Measurements from ENCODE around the gene PDE6D.
"Not testable (repeated sequence)": the region's sequence is repeated elsewhere in the genome, so short reads cannot be mapped to it uniquely, and the experiment has no call there.

PDE6D gene

DNA sequence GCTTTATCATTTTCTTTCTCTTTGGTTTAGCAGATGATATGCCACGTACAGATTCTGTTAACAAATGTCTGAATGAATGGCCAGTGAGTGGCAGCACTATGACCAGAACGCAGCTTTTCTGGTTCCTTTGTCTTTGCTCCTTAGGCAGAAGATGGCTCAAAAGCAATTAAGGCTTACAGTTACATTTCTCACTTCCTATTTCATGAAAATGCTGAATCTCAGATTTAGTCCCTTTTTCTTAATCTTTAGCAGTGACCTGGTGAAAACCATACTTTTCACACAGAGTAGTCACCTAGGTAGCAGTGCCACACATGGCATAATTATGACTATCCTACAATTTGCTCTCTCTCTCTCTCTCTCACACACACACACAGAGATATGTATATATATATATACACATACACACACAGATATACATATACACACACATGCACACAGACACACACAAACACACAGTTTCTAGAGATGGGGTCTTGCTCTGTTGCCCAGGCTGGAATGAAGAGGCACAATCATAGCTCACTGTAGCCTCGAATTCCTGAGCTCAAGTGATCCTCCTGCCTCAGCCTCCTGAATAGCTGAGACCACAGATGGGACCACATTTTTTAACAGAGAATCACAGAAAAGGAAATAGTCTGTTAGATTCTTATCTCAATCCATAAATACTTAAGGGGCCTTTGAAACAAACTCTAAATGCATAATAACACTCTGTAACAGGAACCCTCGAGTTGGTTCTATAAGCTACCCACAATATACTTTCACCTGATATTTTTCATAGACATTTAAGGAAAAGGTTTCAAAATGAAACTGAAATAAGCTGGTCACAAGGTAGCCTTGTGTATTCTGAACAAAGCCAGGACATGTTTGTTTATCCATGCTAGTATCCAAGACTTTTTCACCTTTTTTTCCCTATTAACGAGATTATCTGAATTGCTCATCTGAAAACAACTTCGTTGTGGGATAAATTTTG lies 11.6 kb downstream of the PDE6D start:
- DNase-seq = no peak

DNA sequence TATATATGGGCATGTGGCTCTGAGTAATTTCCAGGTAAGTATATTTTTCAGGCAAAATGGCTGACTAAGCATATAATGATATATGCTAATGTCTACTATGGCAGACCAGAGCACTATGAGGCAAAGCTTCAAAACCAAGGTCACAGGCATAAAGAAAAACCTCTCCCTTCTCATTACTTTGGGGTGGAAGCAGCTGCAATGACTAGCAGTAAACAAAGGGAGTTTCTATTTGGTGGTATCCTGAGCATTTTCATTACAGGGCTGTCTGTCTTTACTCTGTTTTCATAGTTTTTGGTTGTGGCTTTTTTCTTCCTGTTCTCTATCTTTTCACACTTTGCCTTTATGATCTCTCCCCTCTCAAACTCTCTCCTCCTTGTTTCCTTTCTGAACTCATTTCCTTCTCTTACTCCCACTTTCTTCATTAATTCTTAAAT lies 15.6 kb downstream of the PDE6D start:
- no peak for DNase-seq

- no peak for DNase-seq
Observed at GRCh38 chr2:231764760-231765159, 16.3 kb downstream of the PDE6D start.

GRCh38 chr2:231764124-231764523 lies 17.0 kb downstream of the PDE6D start:
- no peak for DNase-seq

- no peak for DNase-seq
Observed at GRCh38 chr2:231761735-231762134, 19.3 kb downstream of the PDE6D start.

DNA sequence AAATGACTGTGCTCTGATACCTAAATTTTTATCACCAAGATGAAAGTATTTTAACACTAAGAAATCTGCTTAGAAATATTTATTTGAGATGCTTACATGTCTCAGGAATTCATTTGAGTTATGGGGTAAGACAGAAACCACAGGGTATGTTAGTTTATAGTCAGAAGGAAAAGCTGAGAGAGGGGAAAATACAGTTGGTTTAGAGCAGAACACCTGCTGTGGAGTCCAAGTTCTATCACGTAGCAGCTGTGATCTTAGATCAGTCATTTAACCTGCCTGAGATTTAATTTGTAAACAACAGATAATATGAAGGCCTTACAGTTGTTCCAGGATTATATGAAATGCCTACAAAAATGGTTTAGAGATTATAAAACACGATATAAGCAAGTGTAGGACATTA lies 29.0 kb downstream of the PDE6D start:
- no peak for DNase-seq

DNA sequence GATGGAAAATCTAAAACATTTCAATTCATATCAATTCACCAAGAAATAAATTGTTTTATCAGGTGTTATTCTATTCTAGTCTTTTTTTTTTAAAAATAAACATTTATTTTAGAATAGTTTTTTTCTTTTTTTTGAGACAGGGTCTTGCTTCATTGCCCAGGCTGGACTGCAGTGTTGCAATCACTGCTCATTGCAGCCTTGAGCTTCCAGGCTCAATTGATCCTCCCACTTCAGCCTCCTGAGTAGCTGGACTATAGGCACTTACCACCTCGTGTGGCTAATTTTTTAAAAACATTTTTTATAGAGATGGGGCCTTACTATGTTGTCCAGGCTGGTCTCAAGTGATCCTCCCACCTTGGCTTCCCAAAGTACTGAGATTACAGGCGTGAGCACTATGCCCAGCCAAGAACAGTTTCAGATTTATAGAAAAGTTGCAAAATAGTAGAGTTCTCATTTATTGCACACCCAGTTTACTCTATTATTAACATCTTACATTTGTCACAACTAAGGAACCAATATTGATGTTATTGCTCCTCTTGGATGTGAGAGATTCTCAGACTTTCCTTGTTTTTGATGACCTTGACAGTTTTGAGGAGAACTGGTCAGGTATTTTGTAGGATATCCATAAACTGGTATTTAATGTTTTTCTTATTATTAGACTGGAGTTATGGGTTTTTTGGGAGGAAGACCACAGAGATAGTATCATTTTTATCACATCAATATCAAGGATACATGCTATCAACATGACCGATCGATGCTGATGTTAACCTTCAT lies 29.9 kb downstream of the PDE6D start:
- DNase-seq = no peak

GRCh38 chr2:231749016-231749415 lies 32.1 kb downstream of the PDE6D start:
- not testable (repeated sequence) for DNase-seq

GRCh38 chr2:231748153-231748896 lies 32.8 kb downstream of the PDE6D start:
- DNase-seq = not testable (repeated sequence)

- DNase-seq = no peak
Observed at GRCh38 chr2:231745303-231746038, 35.6 kb downstream of the PDE6D start.

GRCh38 chr2:231743376-231744116 lies 37.5 kb downstream of the PDE6D start:
- DNase-seq = no peak

GRCh38 chr2:231737761-231738160 lies 43.3 kb downstream of the PDE6D start:
- no peak for DNase-seq

- no peak for DNase-seq
Observed at GRCh38 chr2:231732604-231733003, 48.5 kb downstream of the PDE6D start.

DNA sequence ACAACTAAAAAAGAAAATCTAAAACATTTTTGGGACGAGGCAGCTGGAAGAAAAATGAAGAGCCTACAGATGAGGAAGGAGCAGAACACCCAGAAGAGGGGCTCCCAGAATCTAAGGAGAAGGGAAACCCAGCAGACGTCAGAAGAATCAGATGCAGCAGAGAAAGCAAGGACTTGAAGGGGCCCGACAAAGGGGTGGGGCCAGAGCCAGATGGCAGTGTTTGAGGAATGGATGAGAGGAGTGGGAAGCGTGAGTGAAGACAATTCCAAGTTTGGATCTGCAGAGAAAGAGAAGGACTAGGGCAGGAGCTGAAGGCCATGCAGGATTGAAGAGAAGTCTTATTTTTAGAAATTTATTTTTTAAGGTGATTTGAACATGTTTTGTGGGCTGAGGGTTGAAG lies 53.5 kb downstream of the PDE6D start:
- no peak for DNase-seq

DNA sequence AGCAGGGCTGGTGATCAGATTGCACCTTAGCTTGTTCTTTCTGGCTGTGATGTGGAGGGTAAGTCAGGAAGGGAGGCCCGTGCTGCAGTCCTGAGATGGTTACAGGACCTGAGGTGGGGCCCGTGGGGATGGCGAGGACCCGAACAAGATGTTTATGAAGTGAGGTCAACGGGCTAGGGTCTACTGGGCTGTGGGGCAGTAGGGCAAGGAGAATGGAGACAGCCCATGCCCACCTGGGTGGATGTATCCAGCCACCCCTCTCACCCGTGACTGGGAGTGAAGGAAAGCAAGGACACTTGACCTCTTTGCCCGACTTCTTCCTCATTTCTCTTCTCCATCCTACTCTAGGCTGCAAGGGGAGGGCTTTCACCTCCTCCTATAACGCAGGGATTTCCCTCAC lies 54.8 kb downstream of the PDE6D start:
- DNase-seq = no peak

DNA sequence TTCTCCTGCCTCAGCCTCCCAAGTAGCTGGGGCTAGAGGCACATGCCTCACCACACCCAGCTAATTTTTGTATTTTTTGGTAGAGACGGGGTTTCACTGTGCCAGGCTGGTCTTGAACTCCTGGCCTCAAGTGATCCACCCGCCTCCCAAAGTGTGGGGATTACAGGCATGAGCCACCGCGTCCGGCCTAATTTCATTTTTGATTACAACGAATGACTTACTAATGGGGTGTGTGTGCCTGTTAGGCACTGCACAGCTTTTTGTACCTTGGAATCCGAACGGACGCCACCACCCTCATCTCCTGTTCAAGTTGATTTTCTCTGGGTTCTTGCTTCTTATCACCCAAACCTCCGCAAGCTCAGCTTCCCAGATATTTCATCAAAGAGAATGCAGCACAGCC lies 55.6 kb downstream of the PDE6D start:
- no peak for DNase-seq

- DNase-seq = no peak
Observed at GRCh38 chr2:231722721-231723307, 58.3 kb downstream of the PDE6D start.

- no peak for DNase-seq
Observed at GRCh38 chr2:231720987-231721966, 59.8 kb downstream of the PDE6D start.

DNA sequence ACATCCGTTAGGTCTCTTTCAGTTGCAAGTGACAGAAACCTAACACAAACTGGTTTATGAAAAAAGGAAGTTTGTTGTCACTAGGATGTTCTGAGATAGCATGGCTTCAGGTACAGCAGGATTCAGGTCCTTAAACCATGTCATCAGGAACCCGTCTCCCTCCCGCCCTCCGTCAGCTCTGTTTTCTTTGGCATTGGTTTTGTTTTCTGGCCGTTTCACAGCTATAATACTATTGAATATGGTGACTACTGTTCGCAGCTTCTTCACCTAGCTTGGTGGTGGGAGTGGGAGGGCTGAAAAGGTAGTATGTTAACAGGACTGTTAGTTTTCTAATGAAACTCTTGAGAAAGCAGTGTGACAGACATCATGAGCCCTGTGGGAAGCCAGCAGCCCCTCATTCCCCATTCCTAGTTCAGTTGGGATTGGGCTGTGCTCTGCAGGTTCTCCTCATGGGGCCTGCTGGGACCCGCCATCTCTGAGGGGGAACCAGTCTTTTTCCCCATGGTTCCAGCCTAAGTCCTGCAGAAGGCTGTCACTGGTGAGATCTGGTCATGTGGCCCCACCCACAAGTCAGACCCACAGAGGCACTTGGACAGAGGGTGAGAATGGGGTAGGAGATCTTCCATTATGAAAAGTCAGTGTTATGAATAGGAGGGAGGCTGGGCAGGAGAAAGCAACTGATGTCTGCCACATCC lies 60.6 kb downstream of the PDE6D start:
- DNase-seq = no peak

All from cerebellar nuclear complex (tissue), 1 donor.